Activated CD8-positive, alpha-beta memory T cell treated with anti-CD3 and anti-CD28 coated beads for 36 hours (primary cell): ENCODE measurements around the gene PIWIL4. TPM values are rescaled to one million over a fixed set of nuclear protein-coding genes. Genes with fewer than 3 reads are reported as not detected.

Experiments used
- CTCF ChIA-PET: fragments of 350-600 bp; sonication (Branson Sonifier 250); formaldehyde crosslinking; loops from one replicate; lab custom pipeline; 2021; ENCODE audit warnings: antibody characterized with exemption; lab: Charles Lee
- POLR2A ChIA-PET: fragments of 350-600 bp; sonication (Branson Sonifier 250); formaldehyde crosslinking; loops from one replicate; lab custom pipeline; 2021; ENCODE audit warnings: antibody characterized with exemption; lab: Charles Lee
- total RNA-seq, 2 experiments: library from RNA; stranded (reverse); gene quantifications; one replicate each; pipeline ENCODE4 v1.2.3, GENCODE V29; 2021

The PIWIL4 gene
- total RNA-seq, 2 experiments from 2014 or later: 0.23 to 0.36 TPM

GRCh38 chr11:94654201-94654600 is 87.0 kb downstream of the PIWIL4 start:
- CTCF ChIA-PET: no interaction called here
- POLR2A ChIA-PET: no interaction called here

- POLR2A ChIA-PET: no interaction called here
- CTCF ChIA-PET: no interaction called here
These were observed 88.1 kb downstream of the PIWIL4 start for GRCh38 chr11:94655291-94655690.

GRCh38 chr11:94655956-94656355 is 88.8 kb downstream of the PIWIL4 start:
- POLR2A ChIA-PET: no interaction called here

DNA sequence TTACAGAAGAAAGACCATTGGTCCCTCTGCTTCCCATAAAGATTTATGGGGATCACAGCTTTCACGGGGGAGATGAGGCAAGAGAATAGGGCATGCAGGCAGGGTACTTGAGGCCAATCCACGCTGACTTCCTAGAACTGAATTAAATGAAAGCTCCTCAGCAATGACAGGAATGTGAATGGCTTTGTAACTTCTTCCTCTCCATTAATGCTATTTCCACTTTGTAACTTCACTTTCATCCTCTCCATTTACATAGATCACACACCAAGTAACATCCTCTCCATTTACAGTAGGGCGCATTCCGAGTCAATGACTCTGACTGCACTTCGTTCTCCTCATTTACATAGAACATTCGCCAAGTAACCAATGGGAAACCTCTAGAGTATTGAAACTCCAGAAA is 89.8 kb downstream of the PIWIL4 start:
- ChIA-PET CTCF (no interaction called here), POLR2A (no interaction called here)

More at GRCh38 chr11:94655956-94656355, 88.8 kb downstream of the PIWIL4 start:
- CTCF ChIA-PET: no interaction called here

- CTCF ChIA-PET: no interaction called here
- POLR2A ChIA-PET: no interaction called here
These were observed 90.5 kb downstream of the PIWIL4 start for GRCh38 chr11:94657629-94658028.

DNA sequence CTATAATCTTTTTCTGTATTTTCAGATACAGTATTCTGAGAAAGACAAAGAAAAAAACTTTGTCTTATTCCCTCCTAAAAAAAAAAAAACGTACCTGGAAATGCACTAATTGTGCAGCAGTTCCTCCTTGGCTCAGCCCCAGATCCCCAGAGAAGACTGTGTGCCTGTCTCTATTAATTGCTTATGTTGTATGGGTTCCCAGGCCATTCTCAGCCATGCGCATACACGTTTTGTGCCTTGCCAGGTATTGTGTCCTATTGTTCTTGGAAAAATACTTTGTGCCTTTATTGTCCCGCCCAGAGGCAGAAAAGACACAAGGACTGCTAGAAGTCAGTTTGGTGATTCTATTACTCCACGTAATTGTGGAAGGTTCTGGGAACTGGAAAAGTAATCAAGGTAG is 91.2 kb downstream of the PIWIL4 start:
- ChIA-PET POLR2A (no interaction called here), CTCF (no interaction called here)

- CTCF ChIA-PET: no interaction called here
- POLR2A ChIA-PET: no interaction called here
These were observed 91.7 kb downstream of the PIWIL4 start for GRCh38 chr11:94658888-94659287.

DNA sequence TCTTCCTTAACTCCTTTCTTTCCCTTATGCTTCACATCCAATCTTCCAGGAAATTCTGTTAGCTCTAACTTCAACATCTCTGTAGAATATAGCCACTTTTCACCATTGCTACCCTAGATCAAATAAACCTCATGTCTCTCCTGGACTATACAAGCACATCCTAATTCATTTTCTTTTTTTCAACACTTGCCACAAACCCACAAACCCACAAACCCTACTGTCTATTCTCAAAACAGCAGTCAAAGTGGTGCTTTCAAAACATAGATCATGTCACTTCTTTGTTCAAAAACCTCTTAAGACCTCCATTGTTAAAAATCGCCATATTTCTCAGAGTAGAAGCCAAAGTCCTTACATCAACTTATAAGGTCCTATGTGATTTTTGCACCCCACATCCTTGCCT is 94.3 kb downstream of the PIWIL4 start:
- CTCF ChIA-PET: no interaction called here
- POLR2A ChIA-PET: no interaction called here

DNA sequence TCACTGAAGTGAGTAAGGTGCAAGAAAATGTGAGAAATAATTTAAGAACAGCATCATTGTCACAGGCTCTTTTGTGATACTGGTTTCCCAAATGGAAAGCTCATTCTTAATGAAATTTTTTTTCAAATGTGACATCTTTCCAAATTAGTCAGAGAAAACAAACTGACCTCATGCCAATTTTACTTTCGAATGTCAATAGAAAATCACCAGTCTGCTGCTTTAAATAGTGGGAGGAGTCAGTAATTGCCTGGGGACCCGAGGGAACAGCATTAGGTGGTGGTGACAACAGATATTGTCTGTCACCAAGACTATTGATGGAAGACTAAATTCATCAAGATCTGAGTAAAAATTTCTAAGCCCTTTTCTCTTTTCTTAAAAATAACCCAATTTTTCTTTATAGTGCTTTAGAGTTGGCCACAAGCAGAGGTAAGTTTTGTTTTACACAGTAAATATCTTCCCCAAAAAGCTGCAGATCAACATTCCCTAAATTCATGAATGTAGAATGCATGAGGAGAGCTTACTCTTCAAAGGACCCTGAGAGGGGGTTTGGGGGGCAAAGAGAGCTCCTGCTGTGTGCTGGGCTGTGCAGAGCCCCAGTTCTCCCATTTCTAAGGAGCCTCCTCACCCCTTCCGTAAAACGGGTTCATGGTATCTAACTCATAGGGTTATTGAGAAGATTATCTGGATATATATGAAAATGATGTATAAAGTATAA is 95.1 kb downstream of the PIWIL4 start:
- CTCF ChIA-PET: no interaction called here
- POLR2A ChIA-PET: no interaction called here

GRCh38 chr11:94662846-94663390 is 95.8 kb downstream of the PIWIL4 start:
- POLR2A ChIA-PET: no interaction called here
- CTCF ChIA-PET: no interaction called here

DNA sequence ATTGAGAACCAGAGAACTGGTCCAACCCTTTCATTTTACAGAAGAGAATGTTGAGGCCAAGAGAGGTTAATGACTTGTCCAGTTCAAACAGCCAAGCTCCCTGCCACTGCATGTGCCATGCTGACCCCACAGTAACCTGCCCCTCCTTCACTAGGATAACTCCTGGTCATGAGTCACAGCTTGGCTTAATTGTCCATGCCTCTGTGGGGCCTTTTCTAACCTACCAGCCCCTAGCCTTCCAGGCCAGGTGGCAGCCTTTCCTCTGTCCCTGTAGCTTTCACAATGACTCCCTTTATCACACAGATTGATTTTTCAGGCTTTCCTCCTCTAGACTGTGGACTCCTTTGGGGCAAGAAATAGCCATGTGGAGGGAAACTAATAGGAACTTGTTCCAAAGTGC is 97.2 kb downstream of the PIWIL4 start:
- CTCF ChIA-PET: no interaction called here
- POLR2A ChIA-PET: no interaction called here

- POLR2A ChIA-PET: no interaction called here
- CTCF ChIA-PET: no interaction called here
These were observed 98.0 kb downstream of the PIWIL4 start for GRCh38 chr11:94665116-94665659.

DNA sequence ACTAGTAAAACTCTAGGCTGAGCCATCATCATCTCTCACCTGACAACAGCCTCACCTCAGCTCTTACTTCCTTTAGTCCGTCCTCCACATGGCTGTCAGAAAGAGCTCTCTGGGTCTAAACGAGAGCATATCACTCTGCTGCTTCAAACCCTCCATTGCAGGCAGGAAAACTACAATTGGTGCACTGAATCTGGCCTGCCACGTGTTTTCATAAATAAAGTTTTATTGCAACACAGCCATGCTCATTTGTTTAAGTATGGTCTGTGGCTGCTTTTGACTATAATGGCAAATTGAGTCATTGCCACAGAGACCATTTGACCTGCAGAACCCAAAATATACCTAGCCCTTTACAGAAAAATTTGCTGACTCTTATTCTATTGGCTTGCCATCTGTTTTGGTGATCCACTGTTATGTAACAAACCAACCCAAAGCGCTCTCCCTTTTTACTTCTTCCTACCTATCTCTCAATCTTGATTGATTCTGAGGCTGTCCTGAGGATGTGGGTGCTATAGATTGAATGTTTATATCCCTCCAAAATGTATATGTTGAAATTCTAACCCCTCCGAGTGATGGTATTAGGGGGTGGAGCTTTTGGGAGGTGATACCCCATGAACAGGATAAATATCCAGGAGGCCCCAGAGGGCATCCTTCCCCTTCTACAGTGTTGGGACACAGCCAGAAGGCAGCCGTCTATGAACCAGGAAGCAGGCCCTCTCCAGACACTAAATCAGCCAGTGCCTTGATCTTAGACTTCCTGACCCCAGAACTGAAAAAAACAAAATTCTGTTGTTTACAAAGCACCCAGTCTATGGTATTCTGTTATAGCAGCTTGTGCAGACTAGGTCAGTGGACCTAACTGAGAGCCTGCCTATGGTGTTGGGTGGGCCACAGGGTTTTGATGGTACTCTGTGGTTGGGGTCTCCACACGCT is 99.9 kb downstream of the PIWIL4 start:
- ChIA-PET POLR2A (no interaction called here), CTCF (no interaction called here)

- POLR2A ChIA-PET: no interaction called here
These were observed 101.1 kb downstream of the PIWIL4 start for GRCh38 chr11:94668212-94668793.

GRCh38 chr11:94669023-94669422 is 101.9 kb downstream of the PIWIL4 start:
- ChIA-PET CTCF (no interaction called here), POLR2A (no interaction called here)

More at GRCh38 chr11:94668212-94668793, 101.1 kb downstream of the PIWIL4 start:
- CTCF ChIA-PET: no interaction called here

Other genes with a start within 250 kb of the PIWIL4 start
- gene GPR83, start 165.9 kb upstream of the PIWIL4 start, total RNA-seq: under 1 TPM; 0.13 to 0.19 TPM
- 10 to 100 TPM; 45.2 to 46.1 TPM for gene MRE11, start 73.5 kb upstream of the PIWIL4 start, total RNA-seq
- gene ANKRD49, start 73.4 kb upstream of the PIWIL4 start, total RNA-seq: 10 to 100 TPM; 16.5 to 18.3 TPM
- not detected for gene C11orf97, start 54.9 kb upstream of the PIWIL4 start, total RNA-seq
- 1 to 10 TPM; 6.9 to 7.0 TPM for gene FUT4, start 23.4 kb upstream of the PIWIL4 start, total RNA-seq
- gene AMOTL1, start 201.0 kb downstream of the PIWIL4 start, total RNA-seq: 1 to 10 TPM; 1.0 to 1.6 TPM